Thyroid gland (tissue), 4 donors: ENCODE data around the gene FOXP1. TPM values are rescaled to one million over a fixed set of nuclear protein-coding genes. Genes with fewer than 3 reads are reported as not detected.

Source experiments
- DNase-seq, 2 donors: peaks; one replicate each; pipeline ENCODE4 v3.0.0-alpha.2; 2019
- H3K27ac ChIP-seq, 3 donors: fragments of 200-600 bp; sonication (generic); 1 replicate in 2 of 3; 2 replicates in 1 of 3; pipeline ENCODE4 v1.5.1; 2016 to 2019; ENCODE audit warnings: mild to moderate bottlenecking in 1 of 3, moderate library complexity in 1 of 3
- H3K27me3 ChIP-seq: fragments of 200-600 bp; sonication (generic); one replicate; pipeline ENCODE4 v1.5.1; 2019
- H3K36me3 ChIP-seq, 2 donors: fragments of 200-600 bp; sonication (generic); one replicate each; pipeline ENCODE4 v1.5.1; 2016 to 2019
- H3K4me1 ChIP-seq, 2 donors: fragments of 200-600 bp; sonication (generic); one replicate each; pipeline ENCODE4 v1.5.1; 2017 to 2019
- H3K4me3 ChIP-seq, 3 donors: fragments of 200-600 bp; sonication (generic); replicated peaks in 1 of 3; 1 replicate in 2 of 3; 2 replicates in 1 of 3; pipeline ENCODE4 v1.5.1; 2016; ENCODE audit warnings: mild to moderate bottlenecking in 1 of 3
- H3K9me3 ChIP-seq: fragments of 200-600 bp; sonication (generic); one replicate; pipeline ENCODE4 v1.5.1; 2017
- CTCF ChIP-seq, 6 experiments: fragments of 200-600 bp in 3 of 6; fragments of 450-650 bp in 3 of 6; sonication (generic) in 3 of 6; IDR thresholded peaks; one replicate each; pipeline ENCODE4 v1.5.1; 2016 to 2019; ENCODE audit warnings: antibody characterized with exemption in 6 of 6, mild to moderate bottlenecking in 2 of 6, inconsistent platforms in 1 of 6, moderate library complexity in 1 of 6
- POLR2A ChIP-seq, 2 donors: fragments of 450-650 bp; IDR thresholded peaks; one replicate each; pipeline ENCODE4 v1.6.1; 2017; ENCODE audit warnings: antibody characterized with exemption in 2 of 2, mild to moderate bottlenecking in 2 of 2, moderate library complexity in 1 of 2
- WGBS, 2 donors: methylation state at CpG; one replicate each; pipeline ENCODE4 v1.1.5; 2017; 5-methylcytosine and 5-hydroxymethylcytosine counted together
- intact Hi-C: fragments of 100-400 bp; cut with DNase I; formaldehyde crosslinking; loops from one replicate; pipeline ENCODE4 v1.15.1; 2023
- total RNA-seq, 4 donors: library from RNA; depleted of rRNA; stranded (reverse); fragments of >200 nt; gene quantifications; one replicate each; pipeline ENCODE4 v1.2.3, GENCODE V29; 2016

The FOXP1 gene
- total RNA-seq, 4 donors from 2014 or later, result 111 to 187 (median 141) TPM

- Histone ChIP-seq H3K4me3 (no peak overlapping the region), H3K27me3 (no peaks in the 10 kb centered on the region), H3K36me3 (no peaks in the 10 kb centered on the region), H3K27ac (no peak overlapping the region), H3K4me1 (peaks cover 12 to 13% of the 10 kb centered on the region in 2 donors), H3K9me3 (no peaks in the 10 kb centered on the region)
- intact Hi-C loops, result no loop called here
- 100% methylated on average over 5 of the region's 5 CpGs for WGBS, 2 donors
- no peak for TF ChIP-seq POLR2A (IDR thresholded peaks at IDR 0.05)
- no peak for DNase-seq
Measured at GRCh38 chr3:71183549-71183948, 400.0 kb downstream of the FOXP1 start.

- peak overlapping the region; percentile 49 to 60 (median 57) for H3K27ac ChIP-seq
- 43 to 50% methylated on average over 6 of the region's 6 CpGs for WGBS, 2 donors
- H3K9me3 ChIP-seq, result no peaks in the 10 kb centered on the region
- H3K4me3 ChIP-seq, result no peak overlapping the region
- H3K36me3 ChIP-seq, result no peaks in the 10 kb centered on the region
- intact Hi-C loops, result no loop called here
- H3K4me1 ChIP-seq, result peaks cover 12 to 18% of the 10 kb centered on the region in 2 donors
- TF ChIP-seq POLR2A (IDR thresholded peaks at IDR 0.05), result no peak
- no peak for TF ChIP-seq CTCF (IDR thresholded peaks at IDR 0.05)
- H3K27me3 ChIP-seq, result no peaks in the 10 kb centered on the region
- DNase-seq, result peak; percentile 13 to 23
Measured at GRCh38 chr3:71180524-71180923, 403.0 kb downstream of the FOXP1 start.

GRCh38 chr3:71177375-71177774 is 406.2 kb downstream of the FOXP1 start:
- Histone ChIP-seq H3K27ac (no peak overlapping the region), H3K27me3 (no peaks in the 10 kb centered on the region), H3K4me1 (peaks cover 12 to 18% of the 10 kb centered on the region in 2 donors), H3K9me3 (no peaks in the 10 kb centered on the region), H3K4me3 (no peak overlapping the region), H3K36me3 (no peaks in the 10 kb centered on the region)
- TF ChIP-seq CTCF (IDR thresholded peaks at IDR 0.05), result no peak
- no peak for TF ChIP-seq POLR2A (IDR thresholded peaks at IDR 0.05)
- WGBS, 2 donors, result 89 to 92% methylated on average over 4 of the region's 4 CpGs
- intact Hi-C loops, result no loop called here
- no peak for DNase-seq

GRCh38 chr3:71176366-71176765 is 407.2 kb downstream of the FOXP1 start:
- Histone ChIP-seq H3K27ac (no peak overlapping the region), H3K4me1 (peaks cover 12 to 18% of the 10 kb centered on the region in 2 donors), H3K9me3 (no peaks in the 10 kb centered on the region), H3K27me3 (no peaks in the 10 kb centered on the region), H3K4me3 (no peak overlapping the region), H3K36me3 (no peaks in the 10 kb centered on the region)
- no peak for TF ChIP-seq CTCF (IDR thresholded peaks at IDR 0.05)
- no peak for TF ChIP-seq POLR2A (IDR thresholded peaks at IDR 0.05)
- no peak for DNase-seq
- 95 to 99% methylated on average over 5 of the region's 5 CpGs for WGBS, 2 donors
- intact Hi-C loops, result no loop called here

GRCh38 chr3:71175691-71176365 is 407.7 kb downstream of the FOXP1 start:
- no peak for DNase-seq
- intact Hi-C loops, result no loop called here
- Histone ChIP-seq H3K4me1 (peaks cover 11 to 17% of the 10 kb centered on the region in 2 donors), H3K27me3 (no peaks in the 10 kb centered on the region), H3K9me3 (no peaks in the 10 kb centered on the region), H3K36me3 (no peaks in the 10 kb centered on the region), H3K27ac (no peak overlapping the region), H3K4me3 (no peak overlapping the region)
- no peak for TF ChIP-seq CTCF (IDR thresholded peaks at IDR 0.05)
- TF ChIP-seq POLR2A (IDR thresholded peaks at IDR 0.05), result no peak
- WGBS, 2 donors, result 88 to 89% methylated on average over 5 of the region's 5 CpGs
